HTR-8/SVneo (cell line): Measurements from ENCODE around the gene ACSS3.
"Not testable (repeated sequence)": the region's sequence is repeated elsewhere in the genome, so short reads cannot be mapped to it uniquely, and the experiment has no call there.

Source experiments
- DNase-seq: peaks from one replicate; pipeline ENCODE4 v3.0.0; 2011; ENCODE audit warnings: low spot score, mixed read lengths; ENCODE audit not compliant: insufficient read length
- FAIRE-seq: peaks from 2 replicates; lab custom pipeline; 2011; peaks lifted over from hg19 to GRCh38; lab: Jason Lieb, UNC

The ACSS3 gene

GRCh38 chr12:81092053-81092452, 14.2 kb downstream of the ACSS3 start:
- FAIRE-seq (no peak), DNase-seq (no peak)

GRCh38 chr12:81094718-81095360, 17.0 kb downstream of the ACSS3 start:
- DNase-seq: no peak
- no peak for FAIRE-seq

GRCh38 chr12:81095501-81096232, 17.8 kb downstream of the ACSS3 start:
- no peak for FAIRE-seq
- DNase-seq: no peak

DNA sequence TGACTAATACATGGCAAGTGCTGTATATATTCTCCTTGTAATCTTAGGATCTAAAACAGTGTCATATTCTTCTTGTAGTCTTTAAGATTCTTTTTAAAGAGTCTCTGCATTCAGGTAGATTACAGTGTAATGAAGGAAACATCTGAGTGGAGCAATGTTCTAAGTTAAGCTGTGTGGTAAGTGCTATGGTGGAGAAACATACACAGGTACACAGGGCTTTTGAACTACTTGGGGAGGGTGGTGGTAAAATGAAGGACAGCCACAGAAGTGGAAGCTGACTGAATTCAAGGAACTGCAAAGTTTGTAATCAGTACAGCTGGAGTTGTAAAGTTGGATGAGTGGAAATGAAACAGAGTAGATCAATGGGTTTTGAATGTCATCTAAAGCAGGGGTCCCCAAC, 27.8 kb downstream of the ACSS3 start:
- FAIRE-seq (no peak), DNase-seq (no peak)

DNA sequence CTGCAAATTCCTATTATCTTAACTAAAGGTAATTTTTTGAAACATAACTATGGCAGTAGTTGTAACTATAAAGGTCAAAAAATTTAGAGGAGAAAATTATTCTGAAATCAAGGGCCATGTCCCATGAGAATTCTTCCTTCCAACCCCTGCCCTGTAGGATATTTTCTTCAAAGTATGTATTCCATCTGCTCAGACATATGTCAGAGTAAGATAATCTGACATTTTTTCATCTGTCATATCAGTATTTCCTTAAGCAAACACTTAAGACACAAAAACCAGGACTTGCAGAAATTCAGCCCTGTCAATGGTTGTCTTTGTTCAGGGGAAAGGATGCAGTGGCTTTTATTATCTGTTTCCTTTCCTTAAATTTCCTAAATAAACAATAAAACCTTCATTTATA, 36.3 kb downstream of the ACSS3 start:
- DNase-seq (no peak), FAIRE-seq (no peak)

DNA sequence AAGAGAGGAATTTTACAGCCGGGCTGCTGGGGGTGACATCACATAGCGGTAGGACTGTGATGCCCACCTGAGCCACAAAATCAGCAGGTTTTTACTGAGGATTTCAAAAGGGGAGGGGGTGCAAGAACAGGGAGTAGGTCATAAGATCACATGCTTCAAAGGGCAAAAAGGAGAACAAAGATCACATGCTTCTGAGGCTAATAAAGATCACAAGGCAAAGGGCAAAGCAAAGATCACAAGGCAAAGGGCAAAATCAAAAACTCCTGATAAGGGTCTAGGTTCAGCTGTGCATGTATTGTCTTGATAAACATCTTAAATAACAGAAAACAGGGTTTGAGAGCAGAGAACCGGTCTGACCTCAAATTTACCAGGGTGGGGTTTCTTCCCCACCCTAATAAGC, 41.2 kb downstream of the ACSS3 start:
- not testable (repeated sequence) for DNase-seq, FAIRE-seq

- FAIRE-seq (no peak), DNase-seq (no peak)
Measured at GRCh38 chr12:81120961-81121360, 43.1 kb downstream of the ACSS3 start.

GRCh38 chr12:81123611-81124010, 45.7 kb downstream of the ACSS3 start:
- FAIRE-seq: no peak
- no peak for DNase-seq

- no peak for FAIRE-seq
- no peak for DNase-seq
Measured at GRCh38 chr12:81125691-81126090, 47.8 kb downstream of the ACSS3 start.

- FAIRE-seq (peak; percentile 13), DNase-seq (peak; percentile 10)
Measured at GRCh38 chr12:81128930-81129554, 51.2 kb downstream of the ACSS3 start.

- DNase-seq: no peak
- FAIRE-seq: no peak
Measured at GRCh38 chr12:81136519-81136918, 58.6 kb downstream of the ACSS3 start.

DNA sequence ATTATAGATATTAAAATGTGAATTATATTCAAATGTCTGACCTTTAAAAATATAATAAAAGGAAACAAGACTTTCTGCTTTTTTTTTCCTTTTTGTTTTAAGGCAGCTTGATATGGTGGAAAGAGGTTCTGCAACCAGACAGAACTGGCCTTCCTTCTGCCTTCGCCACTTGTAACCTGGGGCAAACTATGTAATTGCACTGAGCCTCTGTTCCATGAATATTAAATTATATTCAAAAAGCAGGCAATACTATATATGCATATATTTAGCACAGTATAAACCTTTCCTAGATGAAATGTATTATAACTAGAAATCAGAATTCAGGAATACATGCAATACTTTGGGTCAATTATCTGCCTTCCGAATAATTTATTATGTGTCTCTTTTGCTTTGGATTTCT, 59.9 kb downstream of the ACSS3 start:
- FAIRE-seq: no peak
- no peak for DNase-seq

- DNase-seq: no peak
- FAIRE-seq: no peak
Measured at GRCh38 chr12:81141217-81141616, 63.3 kb downstream of the ACSS3 start.

GRCh38 chr12:81143057-81143456, 65.2 kb downstream of the ACSS3 start:
- no peak for FAIRE-seq
- no peak for DNase-seq

- DNase-seq (no peak), FAIRE-seq (no peak)
Measured at GRCh38 chr12:81146228-81147225, 68.6 kb downstream of the ACSS3 start.

DNA sequence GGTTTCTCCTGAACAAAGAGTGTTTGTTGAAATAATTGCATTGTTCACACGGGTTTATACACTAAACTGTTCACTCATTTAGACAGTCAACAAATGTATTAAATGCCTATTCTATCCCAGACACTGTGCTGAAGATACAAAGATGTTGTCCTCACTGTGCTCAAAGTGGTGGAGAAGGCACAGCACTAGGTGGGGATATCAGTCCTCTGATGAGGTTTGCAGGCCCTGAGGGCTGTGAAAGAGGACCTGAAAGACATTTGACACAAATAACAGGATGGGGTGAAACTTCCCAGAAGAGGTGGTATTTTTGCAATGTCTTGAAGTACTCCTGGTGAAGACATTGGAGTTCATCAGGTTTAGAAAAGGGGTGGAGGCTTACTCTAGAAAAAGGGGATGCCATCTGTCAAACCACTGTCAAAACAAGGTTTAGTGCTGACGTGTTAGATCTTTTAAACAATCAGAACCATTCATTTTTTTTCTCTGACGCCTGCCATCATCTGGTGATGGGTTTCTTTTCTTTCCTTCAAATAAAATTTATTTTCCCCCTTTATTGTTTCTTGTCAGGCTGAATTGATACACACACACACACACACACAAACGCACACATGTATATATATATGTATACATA, 69.5 kb downstream of the ACSS3 start:
- no peak for FAIRE-seq

GRCh38 chr12:81150382-81150781, 72.5 kb downstream of the ACSS3 start:
- DNase-seq: no peak

More for the DNA sequence above, 69.5 kb downstream of the ACSS3 start:
- no peak for DNase-seq

DNA sequence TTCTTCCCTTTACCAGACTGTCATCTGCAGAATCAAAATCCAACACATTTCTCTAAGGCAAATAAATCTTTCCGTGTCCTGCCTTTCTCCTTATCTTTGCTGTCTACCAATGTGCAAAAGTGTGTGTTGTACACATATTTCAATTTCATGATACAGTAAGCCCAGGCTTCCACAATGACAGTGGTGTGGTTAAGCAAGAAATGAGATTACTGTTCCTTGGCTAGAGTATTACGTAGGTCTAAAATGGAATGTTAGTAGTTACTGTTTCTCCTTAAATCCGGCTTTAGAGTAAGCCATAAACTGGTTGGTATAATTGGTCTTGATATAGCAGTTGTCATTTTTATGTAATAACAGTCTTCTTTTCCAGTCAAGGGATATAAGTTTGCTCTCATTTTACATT, 82.0 kb downstream of the ACSS3 start:
- FAIRE-seq: no peak
- no peak for DNase-seq

More at GRCh38 chr12:81150382-81150781, 72.5 kb downstream of the ACSS3 start:
- FAIRE-seq: no peak

DNA sequence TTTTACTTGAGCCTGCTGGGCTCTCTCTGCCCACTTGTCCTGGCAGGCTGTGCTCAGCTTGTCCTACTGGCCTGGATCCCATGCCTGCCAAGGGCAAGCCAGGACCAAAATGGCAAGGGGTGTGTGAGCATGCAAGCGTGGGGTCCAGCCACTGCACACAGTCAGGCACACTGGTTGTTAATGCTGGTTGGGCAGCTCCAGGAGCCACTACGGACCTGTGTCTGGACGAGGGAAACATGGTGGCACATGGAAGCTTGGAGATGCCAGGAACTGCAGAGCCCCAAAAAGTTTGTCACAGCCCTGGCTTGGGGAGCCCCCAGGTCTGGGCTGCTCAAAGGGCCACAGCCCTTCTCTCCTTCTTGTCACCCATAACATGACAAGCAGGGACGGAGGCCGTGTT, 83.8 kb downstream of the ACSS3 start:
- no peak for FAIRE-seq
- DNase-seq: no peak
